AG08396 (cell line): ENCODE measurements around the gene PDXP.
"Not testable (repeated sequence)": the region's sequence is repeated elsewhere in the genome, so short reads cannot be mapped to it uniquely, and the experiment has no call there.

Experiments used
- DNase-seq: peaks from one replicate; pipeline ENCODE4 v3.0.0; 2012; ENCODE audit warnings: low spot score, mixed read lengths

The PDXP gene

DNA sequence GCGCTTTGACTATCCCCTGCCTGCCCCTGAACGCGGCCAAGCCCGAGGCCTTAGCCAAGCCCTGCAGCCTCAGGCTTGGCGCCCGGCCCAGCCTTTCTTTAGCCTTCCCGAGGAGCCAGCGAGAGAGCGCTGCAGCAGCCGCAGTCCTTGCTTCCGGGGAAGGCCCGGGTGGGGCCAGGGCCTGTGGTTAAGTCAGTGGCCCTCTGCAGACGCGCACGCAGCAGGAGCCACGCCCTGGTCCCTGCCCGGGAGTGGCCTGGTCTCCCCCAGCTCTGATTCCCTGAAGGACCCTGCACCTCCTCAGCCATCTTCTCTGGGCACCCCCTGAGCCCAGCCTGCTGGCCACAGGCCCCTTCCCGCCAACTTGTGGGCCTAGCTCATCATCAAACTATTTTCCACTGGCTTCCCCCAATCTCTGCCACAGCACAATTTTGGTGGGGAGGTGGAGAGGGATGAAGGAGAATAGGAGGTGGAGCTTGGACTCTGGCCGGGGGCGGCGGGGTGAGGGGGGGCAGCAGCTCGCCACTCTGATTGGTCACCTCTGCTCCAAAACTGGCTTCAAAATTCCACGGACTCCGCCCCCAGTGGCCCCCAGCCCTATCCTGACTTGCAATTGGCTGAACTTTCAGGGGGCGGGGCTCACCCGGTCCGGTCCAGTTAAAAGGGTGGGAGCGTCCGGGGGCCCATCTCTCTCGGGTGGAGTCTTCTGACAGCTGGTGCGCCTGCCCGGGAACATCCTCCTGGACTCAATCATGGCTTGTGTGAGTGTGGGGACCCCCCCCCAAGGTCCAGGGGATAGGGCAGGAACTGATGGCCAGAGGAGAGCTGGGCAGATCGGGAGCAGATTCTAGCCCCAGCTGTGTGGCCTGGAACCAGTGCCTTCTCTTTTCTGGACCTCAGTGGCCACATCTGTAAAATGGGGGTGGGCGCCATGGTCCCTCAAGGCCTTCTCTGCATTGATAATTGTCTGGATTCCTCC lies 16.7 kb downstream of the PDXP start, which contains the start of gene LGALS1:
TSS of gene LGALS1 (plus strand) at position 686 of the 979 bp plus-strand sequence. CDS start at position 753, 67 bp downstream.
- peak; percentile 96 for DNase-seq

DNA sequence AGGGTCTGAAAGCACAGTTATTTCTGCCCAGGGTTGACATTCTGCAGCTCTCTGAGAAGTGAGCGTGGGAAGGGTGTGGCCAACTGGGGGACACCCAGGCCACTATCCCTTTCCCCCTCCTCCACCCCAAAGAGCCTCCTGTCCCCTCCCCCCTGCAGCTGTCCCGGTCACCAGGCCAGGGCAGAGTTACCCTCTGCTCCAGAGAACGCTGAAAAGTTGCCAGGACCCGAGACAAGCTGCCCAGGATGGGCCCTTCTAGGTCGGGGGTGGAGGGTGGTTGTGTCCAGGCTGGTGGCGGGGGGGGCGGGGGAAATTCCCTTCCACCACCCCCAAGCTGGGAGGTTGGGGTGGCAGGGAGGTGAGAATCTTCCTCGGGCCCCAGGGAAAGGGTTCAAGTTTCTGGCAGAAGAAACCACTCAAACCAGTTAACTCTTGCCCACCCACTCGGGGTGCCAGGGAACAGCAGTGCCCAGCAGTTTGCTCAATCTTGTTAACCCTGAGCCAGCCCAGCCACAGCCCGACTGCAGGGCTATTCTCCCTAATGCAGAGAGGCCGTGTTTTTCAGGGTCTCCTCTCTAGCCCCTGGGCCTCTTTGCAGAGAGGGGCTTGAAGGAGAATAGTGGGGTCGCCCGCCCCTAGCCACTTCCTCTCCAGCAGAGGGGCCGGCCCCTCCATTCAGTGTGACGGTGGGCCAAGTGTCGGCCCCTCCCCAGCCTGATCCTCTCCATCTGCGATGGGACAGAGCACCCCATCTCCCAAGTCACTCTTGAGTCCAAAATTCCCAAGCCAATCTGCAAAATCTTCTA lies 17.6 kb downstream of the PDXP start:
- DNase-seq: no peak

DNA sequence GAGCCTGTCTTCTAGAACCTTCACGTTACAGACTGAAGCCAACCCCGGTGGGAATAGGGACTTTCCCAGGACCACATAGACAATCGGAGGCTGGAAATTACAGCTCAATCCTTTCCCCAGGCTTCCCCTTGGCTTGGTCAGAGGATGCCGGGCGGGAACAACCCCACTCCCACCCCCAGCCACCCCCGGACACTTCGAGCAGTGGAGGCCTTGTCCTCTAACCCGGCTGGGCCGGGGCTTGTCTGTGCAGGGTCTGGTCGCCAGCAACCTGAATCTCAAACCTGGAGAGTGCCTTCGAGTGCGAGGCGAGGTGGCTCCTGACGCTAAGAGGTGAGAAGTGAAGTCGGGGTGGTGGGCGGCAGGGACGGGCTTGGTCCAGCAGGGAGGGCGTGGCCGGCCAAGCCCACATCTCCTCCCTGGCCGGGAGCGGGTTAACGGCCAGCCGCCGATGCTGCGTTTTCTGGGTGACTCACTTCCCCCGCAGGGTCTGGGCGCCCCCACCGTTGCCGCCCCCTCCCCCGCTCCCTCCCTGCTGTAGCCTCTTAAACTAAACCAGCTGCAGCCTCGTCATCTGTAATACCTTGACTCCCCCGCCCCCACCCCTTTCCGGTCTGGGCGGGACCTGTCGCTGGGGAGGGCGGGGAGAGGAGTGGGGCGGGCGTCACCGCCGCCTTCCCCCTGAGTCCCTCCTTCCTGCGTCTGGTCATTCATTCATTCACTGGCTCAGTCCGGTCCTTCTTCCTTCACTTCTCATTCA lies 18.4 kb downstream of the PDXP start:
- peak; percentile 84 for DNase-seq

DNA sequence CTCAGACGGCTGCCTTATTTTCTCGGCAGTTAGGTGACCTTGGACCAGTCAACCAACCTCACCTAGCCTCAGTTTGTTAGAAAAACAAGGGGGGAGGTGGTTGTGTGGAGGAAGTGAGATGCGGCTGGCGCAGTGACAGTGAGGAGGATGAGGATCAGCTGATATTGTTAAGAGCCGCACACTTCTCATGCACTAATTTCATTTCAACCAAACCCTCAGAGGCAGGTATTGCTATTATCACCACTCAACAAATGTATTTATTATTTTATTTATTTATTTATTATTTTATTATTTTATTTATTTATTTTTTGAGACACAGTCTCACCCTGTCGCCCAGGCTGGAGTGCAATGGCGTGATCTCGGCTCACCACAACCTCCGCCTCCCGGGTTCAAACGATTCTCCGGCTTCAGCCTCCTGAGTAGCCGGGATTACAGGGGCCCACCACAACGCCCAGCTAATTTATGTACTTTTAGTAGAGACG lies 19.0 kb downstream of the PDXP start:
- DNase-seq: no peak

DNA sequence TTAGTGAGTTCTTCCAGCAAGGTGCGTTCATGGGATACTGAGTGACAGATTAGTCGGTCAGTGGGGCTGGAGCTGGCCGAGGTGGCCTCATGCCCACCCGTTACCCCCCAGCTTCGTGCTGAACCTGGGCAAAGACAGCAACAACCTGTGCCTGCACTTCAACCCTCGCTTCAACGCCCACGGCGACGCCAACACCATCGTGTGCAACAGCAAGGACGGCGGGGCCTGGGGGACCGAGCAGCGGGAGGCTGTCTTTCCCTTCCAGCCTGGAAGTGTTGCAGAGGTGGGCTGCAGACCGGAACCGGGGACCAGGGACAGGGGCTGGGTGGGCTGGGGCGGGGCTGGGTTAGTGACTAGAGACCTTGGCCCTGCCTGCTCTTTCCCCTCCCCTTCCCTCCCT lies 19.8 kb downstream of the PDXP start:
- no peak for DNase-seq

DNA sequence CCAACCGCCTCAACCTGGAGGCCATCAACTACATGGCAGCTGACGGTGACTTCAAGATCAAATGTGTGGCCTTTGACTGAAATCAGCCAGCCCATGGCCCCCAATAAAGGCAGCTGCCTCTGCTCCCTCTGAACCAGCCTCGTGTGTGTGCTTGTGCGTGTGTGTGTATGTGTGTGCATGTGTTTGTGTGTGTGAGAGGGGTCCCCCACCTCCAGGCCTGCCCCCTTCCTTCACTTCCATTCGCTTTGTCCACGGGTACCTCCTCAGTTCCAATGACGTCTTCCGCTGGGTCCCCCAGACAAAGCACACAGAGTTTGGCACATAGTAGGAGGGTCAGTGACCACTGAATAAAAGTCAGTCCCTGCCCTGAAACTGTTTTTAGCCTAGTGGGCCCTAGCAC lies 21.1 kb downstream of the PDXP start:
- no peak for DNase-seq

DNA sequence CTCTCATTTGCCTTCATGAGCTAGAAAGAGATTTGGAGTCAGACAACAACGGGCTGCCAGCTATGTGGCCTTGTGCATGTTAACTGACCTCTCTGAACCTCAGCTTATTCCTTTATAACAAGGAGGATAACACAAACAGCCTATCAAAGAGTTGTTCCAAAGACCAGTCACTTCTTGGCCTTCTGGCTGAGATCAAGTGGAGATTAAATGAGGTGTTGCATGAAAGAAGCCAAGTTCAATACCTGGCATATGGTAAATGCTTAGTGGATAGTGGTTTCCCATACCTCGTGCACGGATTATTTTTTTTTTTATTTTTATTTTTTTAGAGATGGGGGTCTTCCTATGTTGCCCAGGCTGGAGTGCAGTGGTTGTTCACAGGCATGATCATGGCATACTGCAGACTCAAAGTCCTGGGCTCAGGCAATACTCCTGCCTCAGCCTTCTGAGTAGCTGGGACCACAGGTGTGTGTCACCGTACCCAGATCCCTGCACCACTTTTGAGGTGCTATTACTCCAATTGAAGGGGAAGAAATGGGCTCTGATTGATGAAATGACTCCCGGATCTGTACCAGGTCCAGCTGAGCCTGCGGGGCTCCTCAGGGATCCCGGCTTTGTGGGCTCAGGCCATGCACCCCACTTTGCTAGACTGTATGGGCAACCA lies 21.8 kb downstream of the PDXP start:
- DNase-seq: no peak

DNA sequence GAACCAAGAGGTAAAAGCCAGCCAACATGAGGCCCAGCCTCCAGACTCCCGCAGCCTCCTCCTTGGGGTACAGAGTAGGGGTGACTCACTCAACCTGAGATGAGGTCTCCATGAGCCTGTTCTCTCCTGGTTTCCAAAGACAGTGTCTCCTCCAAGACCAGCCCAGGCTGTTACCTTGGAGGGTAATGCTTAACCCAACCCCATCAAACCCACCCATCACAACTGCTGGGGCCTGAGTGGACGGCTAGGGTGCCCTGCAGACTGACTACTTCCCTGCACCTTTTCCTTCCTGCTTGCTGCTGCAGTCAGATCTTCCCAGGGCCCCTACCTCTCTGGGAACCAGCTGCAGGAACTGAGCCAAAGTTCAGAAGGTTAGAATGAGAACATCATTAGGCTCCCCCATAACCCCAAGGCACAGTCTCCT lies 22.5 kb downstream of the PDXP start:
- no peak for DNase-seq

DNA sequence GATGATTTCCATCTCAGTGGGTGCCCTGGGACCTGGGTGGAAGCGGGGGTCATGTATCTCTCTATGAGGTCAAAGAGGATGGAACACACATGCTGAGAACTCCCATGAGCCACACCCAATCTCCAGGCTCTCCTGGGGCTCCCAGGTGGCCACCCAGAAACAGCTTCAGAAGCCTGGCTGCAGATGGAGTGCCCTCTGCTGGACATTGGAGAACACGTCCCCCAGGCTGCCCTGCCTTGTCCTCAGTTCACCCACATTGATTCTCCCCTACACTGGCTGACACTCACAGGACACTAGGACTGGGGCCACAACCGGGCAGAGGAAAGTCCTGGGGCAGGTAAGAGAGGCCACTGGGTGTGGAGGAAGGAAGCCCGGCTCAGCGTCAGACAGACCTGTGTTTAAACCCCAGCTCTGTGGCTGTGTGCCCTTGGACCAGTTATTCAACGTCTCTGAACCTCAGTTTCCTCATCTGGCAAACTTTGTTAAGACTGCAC lies 23.1 kb downstream of the PDXP start:
- peak; percentile 78 for DNase-seq

DNA sequence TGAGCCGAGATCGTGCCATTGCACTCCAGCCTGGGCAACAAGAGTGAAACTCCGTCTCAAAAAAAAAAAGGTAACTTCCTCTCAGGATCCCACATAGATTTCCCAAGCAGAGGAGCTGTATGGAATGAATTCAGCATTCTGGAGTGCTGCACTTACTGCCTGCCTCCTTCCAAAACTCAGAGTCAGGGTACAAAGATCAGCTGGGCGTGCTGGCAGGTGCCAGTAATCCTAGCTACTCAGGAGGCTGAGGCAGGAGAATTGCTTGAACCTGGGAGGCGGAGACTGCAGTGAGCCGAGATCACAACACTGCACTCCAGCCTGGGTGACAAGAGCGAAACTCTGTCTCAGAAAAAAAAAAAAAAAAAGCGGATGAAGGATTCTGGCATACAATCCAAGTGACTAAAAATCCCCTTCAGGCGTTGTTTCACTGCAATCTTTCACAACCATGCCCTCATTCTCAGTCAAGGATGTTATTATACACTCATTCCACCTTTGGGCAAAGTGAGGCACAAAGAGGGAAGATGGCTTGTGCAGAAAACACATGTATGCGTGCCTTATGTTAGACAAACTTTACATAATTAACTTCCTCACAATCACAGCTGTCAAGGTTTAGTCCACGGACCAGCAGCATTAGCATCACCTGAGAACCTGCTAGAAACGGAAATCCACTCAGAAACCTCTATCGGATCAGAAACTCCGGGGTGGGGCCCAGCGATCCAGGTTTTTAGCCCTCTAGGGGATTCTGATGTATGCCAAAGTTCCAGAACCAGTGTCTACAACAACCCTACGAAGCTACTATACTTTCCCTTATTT lies 26.5 kb downstream of the PDXP start:
- DNase-seq: no peak

DNA sequence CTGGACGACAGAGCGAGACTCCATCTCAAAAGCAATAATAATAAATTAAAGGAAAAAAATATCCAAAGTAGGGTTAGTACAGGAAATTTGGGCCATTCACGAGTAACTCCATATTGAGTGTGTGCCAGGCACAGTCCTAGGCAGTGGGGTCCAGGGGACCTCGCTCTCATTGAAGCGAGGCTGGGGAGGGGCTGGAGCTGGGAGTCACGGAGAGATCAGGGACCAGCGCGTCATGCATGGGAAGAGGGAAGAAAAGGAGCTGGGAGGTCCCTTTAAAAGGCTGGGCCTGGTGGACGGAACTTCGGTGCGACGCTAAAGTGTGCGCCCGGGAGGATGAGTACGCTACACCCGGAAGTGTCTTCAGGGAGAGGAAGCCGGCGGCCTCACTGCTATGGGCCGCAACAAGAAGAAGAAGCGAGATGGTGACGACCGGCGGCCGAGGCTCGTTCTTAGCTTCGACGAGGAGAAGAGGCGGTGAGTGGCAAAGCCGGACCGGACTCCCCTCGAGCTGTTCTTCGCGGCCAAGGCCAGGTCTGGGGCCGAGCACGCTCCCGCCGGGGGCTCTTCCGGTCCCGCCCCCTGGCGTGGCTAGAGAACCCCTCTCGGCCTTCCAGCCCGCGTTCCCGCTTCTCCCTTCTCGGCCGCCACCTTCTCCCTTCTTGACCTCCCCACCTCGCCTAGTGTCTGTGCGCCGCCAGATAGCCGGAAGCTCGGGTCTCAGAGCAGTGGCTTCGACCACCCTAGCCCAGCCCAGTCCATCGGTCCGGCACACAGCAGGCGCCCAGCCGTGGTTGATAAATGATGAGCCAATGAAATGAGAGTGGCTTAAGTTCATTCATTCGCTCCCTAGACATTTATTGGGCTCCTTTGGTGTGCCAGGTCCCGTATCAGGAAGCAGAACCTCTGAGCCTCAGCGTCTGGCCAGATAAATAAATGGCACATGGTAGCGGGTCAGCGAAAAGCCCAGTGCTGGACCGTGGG lies 27.8 kb downstream of the PDXP start, which contains the start of gene NOL12:
TSS of gene NOL12 (plus strand) at position 342 of the 981 bp plus-strand sequence. CDS start at position 392, 50 bp downstream.
- peak; percentile 81 for DNase-seq

DNA sequence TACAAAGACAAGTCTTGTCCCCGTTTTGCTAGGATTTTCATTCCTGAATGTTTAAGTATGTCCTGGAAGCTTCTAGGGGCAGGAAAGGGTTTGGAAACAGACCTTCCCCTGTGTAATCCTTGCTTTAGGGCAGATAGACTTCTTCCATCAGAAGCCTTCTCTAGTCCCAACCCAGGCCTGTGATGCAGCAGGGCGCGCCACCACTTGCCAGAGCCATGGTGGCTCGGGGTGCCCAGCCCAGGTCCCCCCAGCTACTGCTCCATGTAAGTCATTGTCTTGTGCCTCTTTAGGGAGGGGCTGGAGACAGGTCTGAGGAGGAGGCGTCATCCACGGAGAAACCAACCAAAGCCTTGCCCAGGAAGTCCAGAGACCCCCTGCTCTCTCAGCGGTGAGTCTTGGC lies 31.9 kb downstream of the PDXP start:
- no peak for DNase-seq

DNA sequence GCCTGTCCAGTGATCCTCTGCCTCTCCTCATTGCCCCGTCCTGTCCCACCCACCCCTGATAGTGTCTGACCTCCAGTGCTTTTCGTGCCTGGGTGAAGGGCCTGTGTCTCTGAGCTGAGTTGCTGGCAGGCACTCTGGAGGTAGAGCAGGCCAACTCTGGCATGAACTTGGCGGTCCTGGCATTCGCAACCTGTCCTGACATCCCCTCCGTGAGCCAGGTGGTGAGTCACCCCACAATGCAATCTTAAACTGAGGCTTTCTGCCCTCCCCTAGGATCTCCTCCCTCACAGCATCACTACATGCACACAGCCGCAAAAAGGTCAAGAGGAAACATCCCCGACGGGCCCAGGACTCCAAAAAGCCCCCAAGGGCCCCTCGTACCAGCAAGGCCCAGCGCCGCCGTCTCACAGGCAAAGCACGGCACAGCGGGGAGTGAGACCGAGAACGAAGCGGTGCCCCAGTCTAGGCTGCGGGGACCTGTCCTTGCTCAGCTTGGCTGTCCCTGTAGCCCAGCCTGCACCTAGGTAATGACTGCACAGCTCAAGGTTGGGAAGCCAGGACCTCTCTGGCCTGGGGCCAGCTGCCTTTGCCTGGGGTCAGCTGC lies 32.5 kb downstream of the PDXP start:
- no peak for DNase-seq

DNA sequence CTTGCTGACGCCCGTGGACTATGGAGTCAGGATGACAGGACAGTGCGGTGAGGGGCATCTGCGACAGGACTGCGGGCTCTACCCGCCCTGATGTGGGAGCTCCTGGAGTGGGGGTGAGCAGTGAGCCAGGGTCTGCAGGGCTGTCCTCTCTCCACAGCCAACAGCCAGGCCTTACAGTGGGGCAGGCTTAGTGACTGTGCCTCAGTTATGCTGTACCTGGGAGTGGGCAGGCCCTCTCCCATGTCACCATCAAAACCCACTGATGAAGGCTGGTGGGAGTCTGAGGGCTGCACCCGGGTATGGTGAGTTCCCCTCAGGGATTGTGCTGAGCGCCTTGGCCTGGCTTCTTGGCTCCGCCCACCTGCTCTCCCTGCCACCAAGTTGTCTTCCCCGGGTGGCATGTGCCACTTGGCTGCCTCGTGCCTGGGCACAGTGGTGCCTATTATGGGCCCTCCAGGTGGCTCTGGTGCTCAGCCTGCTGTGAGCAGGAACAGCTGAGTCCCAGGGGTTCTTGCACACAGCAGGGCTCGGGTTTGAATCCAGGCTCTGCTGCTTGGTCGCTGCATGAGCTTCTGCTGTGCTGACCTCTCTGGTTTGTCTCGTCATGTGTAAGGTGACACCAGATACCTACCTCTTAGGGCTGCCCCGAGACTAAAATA lies 34.2 kb downstream of the PDXP start:
- DNase-seq: no peak

DNA sequence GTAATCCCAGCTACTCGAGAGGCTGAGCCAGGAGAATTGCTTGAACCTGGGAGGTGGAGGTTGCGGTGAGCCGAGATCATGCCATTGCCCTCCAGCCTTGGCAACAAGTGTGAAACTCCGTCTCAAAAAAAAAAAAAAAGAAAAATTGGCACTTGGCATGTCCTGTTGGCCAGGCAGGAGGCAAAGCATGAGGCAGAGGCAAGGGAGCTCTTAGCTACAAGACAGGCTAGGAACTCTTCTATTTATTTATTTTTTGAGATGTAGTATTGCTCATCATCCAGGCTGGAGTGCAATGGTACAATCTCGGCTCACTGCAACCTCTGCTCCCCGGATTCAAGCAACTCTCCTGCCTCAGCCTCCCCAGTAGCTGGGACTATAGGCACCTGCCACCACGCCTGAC lies 35.6 kb downstream of the PDXP start:
- DNase-seq: not testable (repeated sequence)

DNA sequence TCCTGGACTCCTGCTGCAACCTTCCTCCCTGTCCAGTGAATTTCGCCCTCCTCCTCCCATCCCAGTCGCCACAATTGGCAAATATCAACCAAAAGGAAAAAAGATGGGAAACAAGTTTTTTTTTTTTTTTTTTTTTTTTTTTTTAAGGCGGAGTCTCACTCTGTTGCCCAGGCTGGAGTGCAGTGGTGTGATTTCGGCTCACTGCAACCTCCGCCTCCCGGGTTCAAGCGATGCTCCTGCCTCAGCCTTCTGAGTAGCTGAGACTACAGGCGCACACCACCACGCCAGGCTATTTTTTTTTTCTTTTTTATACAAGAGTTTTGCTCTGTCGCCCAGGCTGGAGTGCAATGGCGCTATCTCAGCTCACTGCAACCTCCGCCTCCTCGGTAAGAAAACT lies 37.7 kb downstream of the PDXP start:
- not testable (repeated sequence) for DNase-seq

DNA sequence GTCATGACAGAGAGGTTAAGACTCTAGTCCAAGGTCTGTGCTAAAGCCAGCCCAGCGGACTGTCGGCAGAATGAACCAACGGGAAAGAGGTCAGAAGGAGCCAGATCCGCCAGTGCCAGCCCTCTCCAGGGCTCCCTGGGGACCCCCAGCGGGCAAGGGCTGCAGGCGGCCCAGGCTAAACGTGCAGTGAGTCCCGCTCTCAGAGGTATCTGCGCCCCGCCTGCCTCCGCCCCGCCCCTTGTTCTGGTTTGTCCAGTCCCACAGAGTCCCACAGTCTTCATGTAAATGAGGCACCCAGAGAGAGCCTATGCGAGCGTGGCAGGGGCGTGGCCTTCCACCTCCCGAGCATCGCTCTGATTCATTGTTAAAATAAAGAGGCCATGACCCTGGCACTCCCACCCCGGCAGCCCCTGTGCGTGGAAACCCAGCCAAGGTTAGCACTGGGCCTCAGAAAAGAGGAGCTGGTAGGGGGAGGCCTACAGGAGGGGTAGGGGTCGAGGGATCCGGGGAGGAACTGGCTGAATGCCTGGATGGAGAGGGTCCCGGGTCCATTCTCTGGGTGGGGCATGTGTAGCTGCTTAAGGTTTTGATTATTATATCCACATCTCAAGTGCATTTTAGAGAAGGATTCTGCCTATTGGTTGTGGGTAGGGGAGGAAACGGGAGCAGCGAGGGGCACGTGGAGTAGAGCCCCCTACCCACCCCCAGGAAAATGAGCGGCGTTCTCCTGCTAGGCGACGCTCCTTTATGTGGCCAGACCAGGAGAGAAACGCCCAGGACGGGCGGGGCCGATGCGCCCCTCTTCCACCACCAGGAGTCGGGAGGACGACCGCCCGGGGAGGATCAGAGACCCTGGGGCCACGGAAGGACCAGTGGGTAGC lies 38.4 kb downstream of the PDXP start, which contains the start of gene TRIOBP:
TSS of gene TRIOBP (plus strand) at position 392 of the 881 bp plus-strand sequence. CDS start 4,318 bp downstream, outside the sequence.
- DNase-seq: peak; percentile 92
